Measurements from ENCODE around the gene ACTN4. TPM values are rescaled to one million over a fixed set of nuclear protein-coding genes. Genes with fewer than 3 reads are reported as not detected.

ACTN4 gene
- total RNA-seq, 1 donor from 2014 or later: 197 TPM

- peaks cover 72% of the 10 kb centered on the region for H3K4me1 Mint-ChIP-seq
- ChIA-PET POLR2A (interaction anchor here (0.5 kb wide), 1 partner anchor 67 kb away, joined by 4 read pairs; no protein-coding TSS in a partner anchor), CTCF (no interaction called here)
- intact Hi-C loops (cut with micrococcal nuclease): no loop called here
- H3K27me3 Mint-ChIP-seq: no peaks in the 10 kb centered on the region
- no peak for ATAC-seq (ENCODE audit: low read depth)
- no peak for DNase-seq
- peaks cover 11% of the 10 kb centered on the region for H3K36me3 Mint-ChIP-seq (ENCODE audit: low read depth)
- no peaks in the 10 kb centered on the region for H3K9me3 Mint-ChIP-seq
- no peak overlapping the region for H3K27ac Mint-ChIP-seq
- no peak overlapping the region for H3K4me3 Mint-ChIP-seq
- TF ChIP-seq CTCF (IDR thresholded peaks at IDR 0.05): no peak
Measured at GRCh38 chr19:38690146-38690545, 42.7 kb downstream of the ACTN4 start.

DNA sequence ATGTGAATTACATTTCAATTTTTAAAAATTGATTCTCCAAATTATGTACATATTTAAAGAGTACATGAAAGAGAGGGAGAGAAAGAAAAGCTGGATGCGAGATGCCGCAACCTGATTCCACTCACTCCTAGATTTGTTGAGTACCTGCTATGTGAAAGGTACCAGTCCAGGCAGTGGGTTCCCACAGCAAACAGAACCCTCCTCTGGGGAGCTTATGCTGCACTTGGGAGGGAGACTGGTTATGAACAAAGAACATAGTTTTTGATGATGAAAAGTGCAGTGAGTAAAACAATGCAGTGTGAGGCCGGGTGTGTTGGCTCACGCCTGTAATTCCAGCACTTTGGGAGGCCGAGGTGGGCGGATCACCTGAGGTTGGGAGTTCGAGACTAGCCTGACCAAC, 43.4 kb downstream of the ACTN4 start:
- Mint-ChIP-seq H3K27ac (no peak overlapping the region), H3K36me3 (ENCODE audit: low read depth) (peaks cover 11% of the 10 kb centered on the region), H3K4me1 (peaks cover 75% of the 10 kb centered on the region), H3K27me3 (no peaks in the 10 kb centered on the region), H3K9me3 (no peaks in the 10 kb centered on the region), H3K4me3 (no peak overlapping the region)
- ChIA-PET POLR2A (interaction anchor here (0.6 kb wide), 1 partner anchor 150 kb away, joined by 3 read pairs; no protein-coding TSS in a partner anchor), CTCF (no interaction called here)
- TF ChIP-seq CTCF (IDR thresholded peaks at IDR 0.05): no peak
- ATAC-seq (ENCODE audit: low read depth): no peak
- DNase-seq: no peak
- intact Hi-C loops (cut with micrococcal nuclease): no loop called here

DNA sequence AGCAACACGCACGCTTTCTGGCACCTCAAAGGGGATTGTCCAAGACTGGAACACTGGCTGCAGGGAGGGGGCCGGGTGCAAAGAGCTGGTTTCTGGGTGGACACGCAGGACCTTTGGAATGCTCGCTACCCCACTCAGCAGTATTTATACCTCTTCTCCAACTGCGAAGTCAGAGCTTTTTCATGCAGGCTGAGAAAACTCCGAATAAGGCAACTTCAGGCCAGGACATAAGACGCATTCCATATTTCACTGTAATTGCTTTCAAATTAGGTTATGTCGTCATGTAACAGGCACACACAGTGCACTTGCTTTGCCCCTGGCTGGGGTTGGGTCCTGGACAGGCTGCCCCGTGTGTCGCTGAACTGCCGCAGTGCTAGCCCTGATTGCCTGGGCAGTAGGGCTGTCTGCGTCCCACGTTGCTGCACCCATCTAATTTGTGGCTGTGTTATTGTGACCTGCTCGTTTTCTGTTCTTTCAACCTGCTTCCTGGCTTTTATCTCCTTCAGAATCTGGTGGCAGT, 44.5 kb downstream of the ACTN4 start:
- no peak for TF ChIP-seq CTCF (IDR thresholded peaks at IDR 0.05)
- Mint-ChIP-seq H3K4me1 (peaks cover 74% of the 10 kb centered on the region), H3K9me3 (no peaks in the 10 kb centered on the region), H3K36me3 (ENCODE audit: low read depth) (peaks cover 16% of the 10 kb centered on the region), H3K27me3 (no peaks in the 10 kb centered on the region), H3K27ac (peak overlapping the region; percentile 61), H3K4me3 (no peak overlapping the region)
- ChIA-PET CTCF (no interaction called here), POLR2A (no interaction called here)
- intact Hi-C loops (cut with micrococcal nuclease): no loop called here
- ATAC-seq (ENCODE audit: low read depth) (no peak), DNase-seq (no peak)

DNA sequence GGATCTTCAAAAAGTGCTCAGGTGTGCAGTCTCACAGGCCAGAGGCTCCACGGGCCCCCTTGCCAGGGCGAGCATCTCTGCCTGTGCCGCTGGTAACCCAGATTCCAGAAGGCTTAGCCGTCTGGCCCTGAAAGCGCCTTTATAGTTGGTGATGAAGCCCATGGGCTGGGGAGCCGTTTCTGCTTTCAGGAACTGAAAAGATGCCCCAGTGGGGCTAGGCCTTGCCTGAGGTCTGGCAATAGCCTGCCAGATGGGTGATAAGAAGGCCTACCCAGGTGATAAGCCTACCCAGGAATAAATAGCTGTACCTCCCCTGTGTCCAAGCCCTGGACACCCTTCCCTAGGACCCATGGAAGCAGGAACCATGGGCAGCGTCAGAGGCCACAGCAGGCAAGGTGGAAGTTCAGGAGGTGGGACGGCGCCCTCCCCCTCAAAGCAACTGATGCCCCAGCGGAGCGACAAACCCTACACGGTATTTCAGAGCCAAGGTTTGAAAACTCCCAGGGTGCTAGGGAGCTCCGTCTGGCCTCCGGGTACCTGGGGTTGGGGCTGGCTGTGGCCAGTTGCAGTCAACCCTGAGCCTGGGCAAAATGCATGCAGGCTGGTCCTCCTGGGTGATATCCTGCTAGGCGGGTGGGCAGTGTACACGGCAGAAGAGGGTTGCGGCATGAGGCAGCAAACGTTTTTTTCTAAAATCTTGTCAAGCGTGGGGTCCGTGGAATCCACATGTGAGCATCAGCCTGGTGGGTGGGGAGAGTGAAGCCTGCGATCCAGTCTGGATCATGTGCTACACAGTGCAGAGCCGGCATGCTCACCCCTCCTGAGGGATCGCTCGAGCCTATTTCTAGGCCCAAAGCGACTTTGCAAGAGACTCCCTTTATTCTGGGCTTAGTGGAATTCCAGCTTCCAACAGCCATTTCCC, 45.3 kb downstream of the ACTN4 start:
- ChIA-PET CTCF (interaction anchor here (1.4 kb wide), 1 partner anchor 237 kb away, joined by 4 read pairs; the partner anchor contains the start of genes MRPS12 and SARS2), POLR2A (interaction anchor here (0.5 to 0.8 kb wide), 2 partner anchors 59 to 145 kb away, joined by 3 to 6 read pairs; no protein-coding TSS in a partner anchor)
- no peaks in the 10 kb centered on the region for H3K27me3 Mint-ChIP-seq
- H3K9me3 Mint-ChIP-seq: no peaks in the 10 kb centered on the region
- intact Hi-C loops (cut with micrococcal nuclease): no loop called here
- TF ChIP-seq CTCF (IDR thresholded peaks at IDR 0.05): no peak
- DNase-seq (no peak), ATAC-seq (ENCODE audit: low read depth) (no peak)
- H3K4me3 Mint-ChIP-seq: no peak overlapping the region
- peaks cover 18% of the 10 kb centered on the region for H3K36me3 Mint-ChIP-seq (ENCODE audit: low read depth)
- H3K4me1 Mint-ChIP-seq: peaks cover 67% of the 10 kb centered on the region
- H3K27ac Mint-ChIP-seq: peak overlapping the region; percentile 79
